ENCODE data around the gene UMODL1.

UMODL1 gene

GRCh38 chr21:42154237-42155044 lies 83.3 kb downstream of the UMODL1 start:
- H3K27me3 Mint-ChIP-seq: peaks cover 34% of the 10 kb centered on the region
- no peak overlapping the region for H3K27ac Mint-ChIP-seq
- H3K4me3 Mint-ChIP-seq: no peak overlapping the region
- ATAC-seq: no peak
- no peaks in the 10 kb centered on the region for H3K9me3 Mint-ChIP-seq
- no peaks in the 10 kb centered on the region for H3K4me1 Mint-ChIP-seq
- H3K36me3 Mint-ChIP-seq: no peaks in the 10 kb centered on the region

- H3K27ac Mint-ChIP-seq: no peak overlapping the region
- H3K4me1 Mint-ChIP-seq: no peaks in the 10 kb centered on the region
- H3K9me3 Mint-ChIP-seq: no peaks in the 10 kb centered on the region
- H3K36me3 Mint-ChIP-seq: no peaks in the 10 kb centered on the region
- no peak overlapping the region for H3K4me3 Mint-ChIP-seq
- ATAC-seq: no peak
- H3K27me3 Mint-ChIP-seq: peaks cover 35% of the 10 kb centered on the region
Observed at GRCh38 chr21:42155045-42155855, 84.1 kb downstream of the UMODL1 start.

- H3K9me3 Mint-ChIP-seq: no peaks in the 10 kb centered on the region
- no peak overlapping the region for H3K27ac Mint-ChIP-seq
- ATAC-seq: no peak
- H3K4me3 Mint-ChIP-seq: no peak overlapping the region
- H3K4me1 Mint-ChIP-seq: peaks cover 7% of the 10 kb centered on the region
- no peaks in the 10 kb centered on the region for H3K36me3 Mint-ChIP-seq
- H3K27me3 Mint-ChIP-seq: peaks cover 35% of the 10 kb centered on the region
Observed at GRCh38 chr21:42156690-42157605, 85.8 kb downstream of the UMODL1 start.

- Mint-ChIP-seq H3K4me3 (no peak overlapping the region), H3K36me3 (no peaks in the 10 kb centered on the region), H3K9me3 (no peaks in the 10 kb centered on the region), H3K4me1 (peaks cover 14% of the 10 kb centered on the region), H3K27me3 (peaks cover 35% of the 10 kb centered on the region), H3K27ac (no peak overlapping the region)
- no peak for ATAC-seq
Observed at GRCh38 chr21:42157606-42158310, 86.6 kb downstream of the UMODL1 start.

GRCh38 chr21:42158846-42159245 lies 87.7 kb downstream of the UMODL1 start:
- Mint-ChIP-seq H3K9me3 (no peaks in the 10 kb centered on the region), H3K36me3 (no peaks in the 10 kb centered on the region), H3K27ac (no peak overlapping the region), H3K27me3 (peaks cover 25% of the 10 kb centered on the region), H3K4me1 (peaks cover 16% of the 10 kb centered on the region), H3K4me3 (no peak overlapping the region)
- ATAC-seq: no peak

GRCh38 chr21:42159560-42160110 lies 88.5 kb downstream of the UMODL1 start:
- H3K27ac Mint-ChIP-seq: no peak overlapping the region
- peaks cover 16% of the 10 kb centered on the region for H3K4me1 Mint-ChIP-seq
- no peaks in the 10 kb centered on the region for H3K9me3 Mint-ChIP-seq
- H3K27me3 Mint-ChIP-seq: peaks cover 21% of the 10 kb centered on the region
- H3K36me3 Mint-ChIP-seq: no peaks in the 10 kb centered on the region
- ATAC-seq: no peak
- H3K4me3 Mint-ChIP-seq: no peak overlapping the region

- Mint-ChIP-seq H3K9me3 (no peaks in the 10 kb centered on the region), H3K36me3 (no peaks in the 10 kb centered on the region), H3K27me3 (peaks cover 21% of the 10 kb centered on the region), H3K4me3 (no peak overlapping the region), H3K27ac (no peak overlapping the region), H3K4me1 (peaks cover 16% of the 10 kb centered on the region)
- ATAC-seq: no peak
Observed at GRCh38 chr21:42160111-42160721, 89.1 kb downstream of the UMODL1 start.

GRCh38 chr21:42160765-42161164 lies 89.6 kb downstream of the UMODL1 start:
- H3K9me3 Mint-ChIP-seq: no peaks in the 10 kb centered on the region
- H3K4me3 Mint-ChIP-seq: no peak overlapping the region
- peaks cover 15% of the 10 kb centered on the region for H3K27me3 Mint-ChIP-seq
- no peak overlapping the region for H3K27ac Mint-ChIP-seq
- ATAC-seq: no peak
- H3K36me3 Mint-ChIP-seq: no peaks in the 10 kb centered on the region
- H3K4me1 Mint-ChIP-seq: peaks cover 16% of the 10 kb centered on the region

GRCh38 chr21:42161401-42161955 lies 90.4 kb downstream of the UMODL1 start:
- no peak for ATAC-seq
- Mint-ChIP-seq H3K4me3 (no peak overlapping the region), H3K4me1 (peaks cover 16% of the 10 kb centered on the region), H3K27ac (no peak overlapping the region), H3K9me3 (no peaks in the 10 kb centered on the region), H3K27me3 (peaks cover 9% of the 10 kb centered on the region), H3K36me3 (no peaks in the 10 kb centered on the region)

GRCh38 chr21:42161956-42162681 lies 91.0 kb downstream of the UMODL1 start:
- H3K36me3 Mint-ChIP-seq: no peaks in the 10 kb centered on the region
- no peak for ATAC-seq
- no peaks in the 10 kb centered on the region for H3K9me3 Mint-ChIP-seq
- peak overlapping the region; percentile 59 for H3K27ac Mint-ChIP-seq
- H3K4me3 Mint-ChIP-seq: no peak overlapping the region
- peaks cover 16% of the 10 kb centered on the region for H3K4me1 Mint-ChIP-seq
- peaks cover 9% of the 10 kb centered on the region for H3K27me3 Mint-ChIP-seq

- Mint-ChIP-seq H3K4me3 (no peak overlapping the region), H3K27me3 (peaks cover 9% of the 10 kb centered on the region), H3K9me3 (no peaks in the 10 kb centered on the region), H3K4me1 (peaks cover 16% of the 10 kb centered on the region), H3K36me3 (no peaks in the 10 kb centered on the region), H3K27ac (peak overlapping the region; percentile 59)
- no peak for ATAC-seq
Observed at GRCh38 chr21:42162831-42163510, 91.9 kb downstream of the UMODL1 start.

- no peak overlapping the region for H3K27ac Mint-ChIP-seq
- no peaks in the 10 kb centered on the region for H3K9me3 Mint-ChIP-seq
- peaks cover 9% of the 10 kb centered on the region for H3K27me3 Mint-ChIP-seq
- H3K36me3 Mint-ChIP-seq: no peaks in the 10 kb centered on the region
- ATAC-seq: no peak
- H3K4me1 Mint-ChIP-seq: peaks cover 16% of the 10 kb centered on the region
- no peak overlapping the region for H3K4me3 Mint-ChIP-seq
Observed at GRCh38 chr21:42163511-42163863, 92.4 kb downstream of the UMODL1 start.
